Fibroblast of gingiva (primary cell): ENCODE results near the gene FUT6.
"Not testable (repeated sequence)": the region's sequence is repeated elsewhere in the genome, so short reads cannot be mapped to it uniquely, and the experiment has no call there.

Source experiments
- DNase-seq: peaks from one replicate; pipeline ENCODE4 v3.0.0-alpha.2; 2011; ENCODE audit warnings: low read depth

Gene FUT6

GRCh38 chr19:5857203-5858081 is 17.9 kb upstream of the FUT6 start:
- no peak for DNase-seq

DNA sequence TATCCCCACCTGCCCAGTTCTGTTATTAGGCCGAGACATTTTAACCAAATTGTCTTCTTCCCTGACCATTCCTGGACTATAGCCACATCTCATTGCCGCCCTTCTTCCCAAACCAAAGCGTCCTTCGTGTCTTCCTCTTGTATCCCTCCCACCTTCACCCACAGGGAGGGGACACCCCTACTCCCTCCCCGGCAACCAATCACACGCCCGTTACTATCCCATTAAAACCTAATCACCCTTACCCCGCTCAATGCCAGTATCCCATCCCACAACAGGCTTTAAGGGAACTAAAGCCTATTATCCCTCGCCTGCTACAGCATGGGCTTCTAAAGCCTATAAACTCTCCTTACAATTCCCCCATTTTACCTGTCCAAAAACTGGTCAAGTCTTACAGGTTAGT is 15.6 kb upstream of the FUT6 start:
- not testable (repeated sequence) for DNase-seq

GRCh38 chr19:5854121-5854520 is 14.6 kb upstream of the FUT6 start:
- peak; percentile 39 for DNase-seq

- no peak for DNase-seq
These were observed 11.8 kb upstream of the FUT6 start, which contains the start of gene FUT3 for GRCh38 chr19:5851302-5851701. Gene FUT3 (minus strand): TSS chr19:5851449.

GRCh38 chr19:5850743-5851293 is 11.3 kb upstream of the FUT6 start:
- peak; percentile 54 for DNase-seq

DNA sequence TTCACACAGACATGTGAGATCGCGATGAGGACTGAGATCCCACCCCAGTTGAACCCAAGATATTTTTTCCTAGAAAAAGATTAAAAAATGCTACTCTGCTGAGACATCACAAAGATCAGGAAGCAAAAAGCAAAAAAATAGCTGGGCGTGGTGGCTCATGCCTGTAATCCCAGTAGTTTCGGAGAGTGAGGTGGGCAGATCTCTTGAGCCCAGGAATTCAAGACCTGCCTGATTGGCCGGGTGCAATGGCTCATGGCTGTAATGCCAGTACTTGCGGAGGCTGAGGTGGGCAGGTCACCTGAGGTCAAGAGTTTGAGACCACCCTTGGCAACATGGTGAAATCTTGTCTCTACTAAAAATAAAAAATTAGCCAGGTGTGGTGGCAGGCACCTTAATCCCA is 10.7 kb upstream of the FUT6 start:
- no peak for DNase-seq

- DNase-seq = not testable (repeated sequence)
These were observed 9.1 kb upstream of the FUT6 start for GRCh38 chr19:5848621-5849020.

- DNase-seq = not testable (repeated sequence)
These were observed 8.3 kb upstream of the FUT6 start for GRCh38 chr19:5847846-5848245.

GRCh38 chr19:5844456-5845433 is 5.2 kb upstream of the FUT6 start:
- no peak for DNase-seq

GRCh38 chr19:5843295-5843927 is 3.9 kb upstream of the FUT6 start:
- no peak for DNase-seq

DNA sequence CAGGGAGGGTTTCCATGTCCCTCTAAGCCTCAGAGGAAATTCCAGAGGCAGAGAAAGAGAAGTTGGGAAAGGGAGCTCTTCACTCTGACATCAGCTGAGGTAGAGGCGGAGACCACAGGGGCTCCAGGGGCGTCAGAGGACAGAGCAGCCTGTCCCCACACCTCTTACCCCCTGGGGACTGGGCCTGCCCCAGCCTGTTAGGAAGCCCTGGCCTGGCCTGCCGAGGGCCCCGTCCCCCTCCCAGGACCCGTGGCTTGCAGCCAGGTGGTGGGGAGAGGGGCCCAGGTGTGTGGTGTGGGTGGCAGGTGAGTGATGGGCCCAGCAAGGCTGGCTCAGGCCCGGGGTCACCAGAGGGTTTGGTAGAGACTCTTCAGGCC is 2.2 kb upstream of the FUT6 start:
- DNase-seq = not testable (repeated sequence)

GRCh38 chr19:5838353-5839064 is 993 bp downstream of the FUT6 start:
- no peak for DNase-seq

DNA sequence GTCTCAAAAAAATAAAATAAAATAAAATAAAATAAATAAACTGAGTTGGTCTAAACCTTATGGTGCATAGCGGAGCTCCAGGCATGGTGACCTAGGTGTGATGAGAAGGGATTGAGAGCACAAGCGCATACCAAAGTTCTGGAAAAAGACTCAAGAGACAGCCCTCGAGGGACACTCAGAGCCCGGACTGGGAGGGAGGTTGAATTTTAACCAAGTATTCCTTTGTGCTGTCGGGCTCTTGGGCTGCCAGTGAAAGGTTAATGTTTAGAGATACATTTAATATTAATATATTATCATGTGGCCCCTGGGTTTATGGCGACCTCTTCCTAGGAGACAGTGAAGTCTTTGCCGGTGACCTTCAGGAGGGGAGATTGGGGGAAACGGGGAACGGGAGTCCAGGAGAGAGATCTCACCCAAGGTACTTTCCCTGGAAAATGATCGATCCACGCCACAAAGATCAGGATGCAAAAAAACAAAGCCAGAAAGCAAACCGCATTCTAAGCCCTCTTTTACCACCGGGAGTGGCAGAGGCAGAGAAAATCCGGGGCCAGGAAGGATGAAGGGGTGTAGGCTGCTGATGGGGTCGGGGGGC is 1.6 kb downstream of the FUT6 start:
- no peak for DNase-seq

GRCh38 chr19:5832527-5833216 is 6.8 kb downstream of the FUT6 start:
- no peak for DNase-seq

DNA sequence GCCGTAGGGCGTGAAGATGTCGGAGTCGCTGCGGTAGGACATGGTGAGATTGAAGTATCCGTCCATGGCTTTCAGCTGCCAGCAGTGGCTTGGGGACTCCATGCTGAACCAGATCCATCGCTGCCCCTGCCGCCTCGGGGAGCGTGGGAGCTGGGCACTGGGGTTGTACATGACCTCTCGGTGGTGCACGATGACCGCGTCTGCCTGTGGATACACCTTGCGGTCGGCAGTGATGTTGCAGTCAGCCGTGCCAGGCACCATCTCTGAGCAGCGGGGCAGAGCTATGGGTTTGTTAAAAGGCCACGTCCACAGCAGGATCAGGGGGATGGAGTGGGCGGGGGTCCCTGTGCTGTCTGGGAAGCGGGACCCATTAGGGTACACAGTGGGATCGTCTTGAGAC is 7.4 kb downstream of the FUT6 start:
- no peak for DNase-seq

DNA sequence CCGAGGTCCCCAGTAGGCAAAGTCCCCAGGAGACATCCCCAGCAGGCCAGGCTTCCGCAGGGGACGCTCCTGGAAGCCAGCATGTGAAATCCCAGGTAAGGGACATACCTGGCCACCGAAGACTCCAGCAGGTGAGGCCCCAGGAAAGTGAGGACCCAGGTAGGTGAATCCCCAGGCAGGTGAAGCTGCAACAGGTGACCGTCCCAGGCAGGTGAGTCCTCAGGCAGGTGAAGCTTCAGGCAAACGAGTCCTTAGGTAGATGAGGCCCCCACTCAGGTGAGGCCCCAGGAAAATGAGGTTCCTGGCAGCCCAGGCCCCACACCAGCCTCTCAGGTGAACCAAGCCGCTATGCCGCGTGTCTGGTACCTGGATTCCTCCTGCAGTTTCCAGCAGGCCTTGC is 8.3 kb downstream of the FUT6 start:
- no peak for DNase-seq

- DNase-seq = no peak
These were observed 9.8 kb downstream of the FUT6 start for GRCh38 chr19:5829567-5830310.

DNA sequence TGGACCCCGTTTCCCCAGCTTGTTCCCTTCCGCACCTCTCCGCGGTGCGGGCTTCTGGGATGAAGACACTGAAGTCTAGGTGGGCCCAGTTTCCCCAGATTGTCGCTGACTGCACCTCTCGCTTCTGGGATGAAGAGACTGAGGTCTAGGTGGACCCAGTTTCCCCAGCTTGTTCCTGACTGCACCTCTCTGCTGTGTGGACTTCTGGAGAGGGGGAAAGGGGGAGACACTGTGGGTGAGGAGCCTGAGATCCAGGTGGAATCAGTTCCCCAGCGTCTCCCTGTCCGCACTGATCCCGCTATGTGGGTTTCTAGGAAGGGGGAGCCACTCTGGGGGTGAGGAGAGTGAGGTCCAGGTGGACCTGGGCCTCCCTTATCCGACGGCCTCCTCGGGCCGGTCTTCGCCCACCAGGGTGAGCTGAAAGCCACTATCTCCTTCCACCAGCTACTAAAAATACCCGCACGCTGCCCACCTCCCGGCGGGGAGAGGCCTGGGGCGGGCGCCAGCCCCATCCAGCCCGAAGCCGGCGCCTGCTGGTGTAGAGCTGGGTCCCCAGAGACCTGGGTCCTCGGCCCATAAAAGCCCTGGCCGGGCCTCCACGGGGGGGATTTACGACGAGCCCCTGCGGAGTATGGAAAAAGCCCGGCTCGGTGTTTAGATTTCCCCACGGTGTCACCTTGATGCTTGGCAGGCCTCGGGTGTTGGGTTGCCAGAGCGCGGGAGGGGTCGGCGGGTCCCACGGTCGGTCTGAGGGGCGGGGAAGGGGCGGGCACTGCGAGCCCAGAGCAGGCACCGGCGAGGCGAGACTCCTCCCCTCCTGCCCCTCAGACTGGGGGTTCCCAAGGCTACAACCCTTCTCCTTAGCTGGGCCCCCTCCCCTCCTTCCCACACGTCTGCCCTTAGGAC is 10.6 kb downstream of the FUT6 start:
- DNase-seq = no peak
